ENCODE data around the gene FCRL5. TPM values are rescaled to one million over a fixed set of nuclear protein-coding genes. Genes with fewer than 3 reads are reported as not detected.

The FCRL5 gene
- total and polyA plus RNA-seq, 9 of the 15 experiments (the other 6 are each of a cell fraction or from before 2014, with no cell fraction given) = not detected

DNA sequence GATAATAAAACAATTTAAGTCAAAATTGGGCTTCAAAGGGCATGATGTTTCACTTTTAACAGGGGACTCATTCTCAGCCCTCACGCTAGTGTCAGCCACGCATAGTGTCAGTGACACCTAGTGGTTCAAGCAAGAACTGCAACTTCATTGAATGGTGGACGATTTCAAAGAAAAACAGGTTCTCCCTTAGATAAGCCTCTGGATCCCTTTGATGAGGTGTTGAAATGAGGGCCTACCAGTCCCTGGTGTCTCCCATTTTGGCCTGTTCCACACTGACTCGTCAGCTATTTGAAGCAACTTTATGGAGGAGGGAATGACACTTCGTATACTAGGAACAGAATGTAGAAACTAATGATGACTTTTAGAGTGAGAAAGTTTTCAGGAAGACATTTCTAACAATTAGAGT lies 56.2 kb downstream of the FCRL5 start (continued):
- TF ChIP-seq, protein P1, sequence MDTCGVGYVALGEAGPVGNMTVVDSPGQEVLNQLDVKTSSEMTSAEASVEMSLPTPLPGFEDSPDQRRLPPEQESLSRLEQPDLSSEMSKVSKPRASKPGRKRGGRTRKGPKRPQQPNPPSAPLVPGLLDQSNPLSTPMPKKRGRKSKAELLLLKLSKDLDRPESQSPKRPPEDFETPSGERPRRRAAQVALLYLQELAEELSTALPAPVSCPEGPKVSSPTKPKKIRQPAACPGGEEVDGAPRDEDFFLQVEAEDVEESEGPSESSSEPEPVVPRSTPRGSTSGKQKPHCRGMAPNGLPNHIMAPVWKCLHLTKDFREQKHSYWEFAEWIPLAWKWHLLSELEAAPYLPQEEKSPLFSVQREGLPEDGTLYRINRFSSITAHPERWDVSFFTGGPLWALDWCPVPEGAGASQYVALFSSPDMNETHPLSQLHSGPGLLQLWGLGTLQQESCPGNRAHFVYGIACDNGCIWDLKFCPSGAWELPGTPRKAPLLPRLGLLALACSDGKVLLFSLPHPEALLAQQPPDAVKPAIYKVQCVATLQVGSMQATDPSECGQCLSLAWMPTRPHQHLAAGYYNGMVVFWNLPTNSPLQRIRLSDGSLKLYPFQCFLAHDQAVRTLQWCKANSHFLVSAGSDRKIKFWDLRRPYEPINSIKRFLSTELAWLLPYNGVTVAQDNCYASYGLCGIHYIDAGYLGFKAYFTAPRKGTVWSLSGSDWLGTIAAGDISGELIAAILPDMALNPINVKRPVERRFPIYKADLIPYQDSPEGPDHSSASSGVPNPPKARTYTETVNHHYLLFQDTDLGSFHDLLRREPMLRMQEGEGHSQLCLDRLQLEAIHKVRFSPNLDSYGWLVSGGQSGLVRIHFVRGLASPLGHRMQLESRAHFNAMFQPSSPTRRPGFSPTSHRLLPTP (IDR thresholded peaks at IDR 0.05; ENCODE audit: borderline replicate concordance, extremely low read depth, insufficient read length) = no peak
- TF ChIP-seq MAFG (tag; conservative IDR thresholded peaks at IDR 0.05) = 0 out of 2 replicates have a peak, but pooled peaks have one; percentile 20
- TF ChIP-seq BCOR (IDR thresholded peaks at IDR 0.05) = no peak
- peak; percentile 9; the same call in 1 of the 2 replicates for TF ChIP-seq C11orf30 (IDR thresholded peaks at IDR 0.05; ENCODE audit: low read depth)
- TF ChIP-seq TCF3 (CRISPR knock-in tag; IDR thresholded peaks at IDR 0.05) = peak; percentile 44
- no peak for TF ChIP-seq ZNF77 (CRISPR knock-in tag; IDR thresholded peaks at IDR 0.05)
- TF ChIP-seq, protein P2, sequence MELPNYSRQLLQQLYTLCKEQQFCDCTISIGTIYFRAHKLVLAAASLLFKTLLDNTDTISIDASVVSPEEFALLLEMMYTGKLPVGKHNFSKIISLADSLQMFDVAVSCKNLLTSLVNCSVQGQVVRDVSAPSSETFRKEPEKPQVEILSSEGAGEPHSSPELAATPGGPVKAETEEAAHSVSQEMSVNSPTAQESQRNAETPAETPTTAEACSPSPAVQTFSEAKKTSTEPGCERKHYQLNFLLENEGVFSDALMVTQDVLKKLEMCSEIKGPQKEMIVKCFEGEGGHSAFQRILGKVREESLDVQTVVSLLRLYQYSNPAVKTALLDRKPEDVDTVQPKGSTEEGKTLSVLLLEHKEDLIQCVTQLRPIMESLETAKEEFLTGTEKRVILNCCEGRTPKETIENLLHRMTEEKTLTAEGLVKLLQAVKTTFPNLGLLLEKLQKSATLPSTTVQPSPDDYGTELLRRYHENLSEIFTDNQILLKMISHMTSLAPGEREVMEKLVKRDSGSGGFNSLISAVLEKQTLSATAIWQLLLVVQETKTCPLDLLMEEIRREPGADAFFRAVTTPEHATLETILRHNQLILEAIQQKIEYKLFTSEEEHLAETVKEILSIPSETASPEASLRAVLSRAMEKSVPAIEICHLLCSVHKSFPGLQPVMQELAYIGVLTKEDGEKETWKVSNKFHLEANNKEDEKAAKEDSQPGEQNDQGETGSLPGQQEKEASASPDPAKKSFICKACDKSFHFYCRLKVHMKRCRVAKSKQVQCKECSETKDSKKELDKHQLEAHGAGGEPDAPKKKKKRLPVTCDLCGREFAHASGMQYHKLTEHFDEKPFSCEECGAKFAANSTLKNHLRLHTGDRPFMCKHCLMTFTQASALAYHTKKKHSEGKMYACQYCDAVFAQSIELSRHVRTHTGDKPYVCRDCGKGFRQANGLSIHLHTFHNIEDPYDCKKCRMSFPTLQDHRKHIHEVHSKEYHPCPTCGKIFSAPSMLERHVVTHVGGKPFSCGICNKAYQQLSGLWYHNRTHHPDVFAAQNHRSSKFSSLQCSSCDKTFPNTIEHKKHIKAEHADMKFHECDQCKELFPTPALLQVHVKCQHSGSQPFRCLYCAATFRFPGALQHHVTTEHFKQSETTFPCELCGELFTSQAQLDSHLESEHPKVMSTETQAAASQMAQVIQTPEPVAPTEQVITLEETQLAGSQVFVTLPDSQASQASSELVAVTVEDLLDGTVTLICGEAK (IDR thresholded peaks at IDR 0.05) = peak; percentile 76
- TF ChIP-seq, protein P2 (CRISPR knock-in tag; IDR thresholded peaks at IDR 0.05) = no peak
- TF ChIP-seq SNAPC5 (CRISPR knock-in tag; IDR thresholded peaks at IDR 0.05) = no peak
- peak in 1 of 3 experiments; percentile 48 for TF ChIP-seq YY1 (IDR thresholded peaks at IDR 0.05; ENCODE audit: borderline replicate concordance in 1 of 3, control insufficient read depth in 1 of 3, extremely low read depth in 1 of 3, insufficient read depth in 3 of 3, insufficient read length in 1 of 3, insufficient replicate concordance in 2 of 3, low read depth in 1 of 3, low read length in 2 of 3)
- TF ChIP-seq RCOR1 (IDR thresholded peaks at IDR 0.05; ENCODE audit: borderline replicate concordance in 1 of 2, low read depth in 2 of 2, low read length in 2 of 2) = peak in 1 of 2 experiments; percentile 27; a peak in 1 of 4 replicates
- no peak for TF ChIP-seq IRF1 (CRISPR knock-in tag; IDR thresholded peaks at IDR 0.05; ENCODE audit: borderline replicate concordance)
- no peak for TF ChIP-seq ILF3 (IDR thresholded peaks at IDR 0.05; ENCODE audit: borderline replicate concordance)
- peak; percentile 68 for TF ChIP-seq LEF1 (IDR thresholded peaks at IDR 0.05)
- TF ChIP-seq FOSL1 (tag; conservative IDR thresholded peaks at IDR 0.05) = no peak

All from K562 (cell line).